ENCODE results near the gene SUPT6H. TPM values are rescaled to one million over a fixed set of nuclear protein-coding genes. Genes with fewer than 3 reads are reported as not detected.

The SUPT6H gene
- total and polyA plus RNA-seq, 9 of the 15 experiments (the other 6 are each of a cell fraction or from before 2014, with no cell fraction given) = 1.7 to 77.7 (median 49.2) TPM

DNA sequence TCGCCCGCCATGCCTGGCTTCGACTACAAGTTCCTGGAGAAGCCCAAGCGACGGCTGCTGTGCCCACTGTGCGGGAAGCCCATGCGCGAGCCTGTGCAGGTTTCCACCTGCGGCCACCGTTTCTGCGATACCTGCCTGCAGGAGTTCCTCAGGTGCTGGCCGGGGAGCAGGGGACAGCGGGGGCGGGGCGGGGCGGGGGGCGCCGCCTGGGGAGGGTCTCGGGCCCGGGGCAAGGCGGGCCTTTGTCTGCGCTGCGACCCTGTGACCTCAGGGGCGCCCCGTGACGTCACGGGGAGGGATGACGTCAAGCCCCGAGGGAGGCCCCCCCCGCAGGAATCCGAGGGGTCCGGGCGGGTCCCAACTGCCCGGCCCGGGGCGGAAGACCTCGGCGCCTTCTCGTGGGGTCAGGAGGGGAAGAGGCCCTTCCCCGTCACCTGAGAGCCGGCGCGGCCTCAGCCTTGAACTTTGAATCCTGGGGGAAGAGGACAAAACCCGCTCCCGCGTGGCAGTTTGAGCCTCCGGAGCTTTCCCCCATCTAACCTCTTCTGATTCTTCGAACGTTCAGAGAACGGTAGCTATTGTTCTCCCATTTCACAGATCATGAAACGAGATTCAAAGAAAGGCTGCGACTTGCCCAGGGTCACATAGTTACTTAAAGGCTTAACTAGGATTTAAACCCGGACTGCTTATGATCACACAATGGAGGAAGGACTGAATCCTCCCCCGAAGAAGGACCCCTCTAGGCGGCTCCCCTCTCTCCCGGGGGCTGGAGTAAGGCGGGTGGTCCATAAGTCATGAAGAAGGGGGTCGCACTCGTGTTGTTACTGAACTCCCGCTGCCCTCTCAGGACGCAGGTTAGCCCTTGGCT is 82.3 kb downstream of the SUPT6H start (continued):
- TF ChIP-seq ARID4B (CRISPR knock-in tag; IDR thresholded peaks at IDR 0.05) (peak; percentile 57; the same call in 1 of the 2 replicates), MAX (CRISPR knock-in tag; IDR thresholded peaks at IDR 0.05) (peak; percentile 94), TEAD1 (CRISPR knock-in tag; IDR thresholded peaks at IDR 0.05) (peak; percentile 99 to 100), ZNF561 (CRISPR knock-in tag; conservative IDR thresholded peaks at IDR 0.05) (no peak), CHD7 (IDR thresholded peaks at IDR 0.05; ENCODE audit: low read depth, low read length) (no peak), NEUROD1 (IDR thresholded peaks at IDR 0.05; ENCODE audit: borderline replicate concordance, low read depth, low read length, partially characterized antibody) (peak; percentile 29), ZNF143 (CRISPR knock-in tag; IDR thresholded peaks at IDR 0.05) (peak; percentile 42; the same call in 1 of the 2 replicates), NBN (IDR thresholded peaks at IDR 0.05; ENCODE audit: low read depth) (peak; percentile 90), HNRNPK (IDR thresholded peaks at IDR 0.05; ENCODE audit: low read depth, low read length, poor library complexity, severe bottlenecking) (no peak), SMC3 (conservative IDR thresholded peaks at IDR 0.05; ENCODE audit: insufficient read depth, low read depth, low read length) (no peak)

Data from K562 (cell line).